Panc1 (cell line): Measurements from ENCODE around the gene PDLIM4. TPM values are rescaled to one million over a fixed set of nuclear protein-coding genes. Genes with fewer than 3 reads are reported as not detected.

Source experiments
- ATAC-seq: fragments of 200-7000 bp; cut with Tn5 transposase; 2 replicates; pipeline ENCODE4 v1.9.1; 2020; ENCODE audit warnings: mild to moderate bottlenecking, moderate library complexity
- BruUV-seq: library from RNA; stranded (reverse); fragments of 400-500 nt; replicated peaks from 2 replicates; lab custom pipeline; 2021; lab: Mats Ljungman, UMichigan
- CTCF ChIA-PET: fragments of 300-600 bp; sonication (Branson Sonifier 250); formaldehyde crosslinking; loops from one replicate; lab custom pipeline; 2022; ENCODE audit warnings: antibody characterized with exemption; lab: Charles Lee
- POLR2A ChIA-PET: fragments of 300-600 bp; sonication (Branson Sonifier 250); formaldehyde crosslinking; loops from one replicate; lab custom pipeline; 2022; ENCODE audit warnings: antibody characterized with exemption; lab: Charles Lee
- DNase-seq: peaks from one replicate; pipeline ENCODE4 v3.0.0-alpha.2; 2010; ENCODE audit warnings: low read depth, low spot score
- H3K27ac ChIP-seq: 2 replicates; pipeline ENCODE4 v1.5.1; 2011; ENCODE audit warnings: mild to moderate bottlenecking, low read length, inconsistent platforms
- H3K27me3 ChIP-seq: fragments of 200-500 bp; sonication (Bioruptor generic); 2 replicates; pipeline ENCODE4 v1.6.0; 2014; ENCODE audit warnings: low read length, inconsistent platforms; ENCODE audit not compliant: control insufficient read depth, insufficient read depth
- H3K36me3 ChIP-seq: fragments of 200-500 bp; sonication (Bioruptor generic); 2 replicates; pipeline ENCODE4 v1.5.1; 2014; ENCODE audit warnings: inconsistent platforms, mild to moderate bottlenecking, low read length, moderate library complexity; ENCODE audit not compliant: control insufficient read depth, insufficient read depth
- H3K4me1 ChIP-seq: 2 replicates; pipeline ENCODE4 v1.5.1; 2011; ENCODE audit warnings: inconsistent platforms, mild to moderate bottlenecking, low read length, moderate library complexity; ENCODE audit not compliant: control insufficient read depth, insufficient read depth
- H3K4me3 ChIP-seq, 2 experiments: 2 replicates each; pipeline ENCODE4 v1.5.1; 2011 to 2012; ENCODE audit warnings: low read depth in 2 of 2, low read length in 2 of 2, mild to moderate bottlenecking in 2 of 2, inconsistent platforms in 1 of 2, moderate library complexity in 1 of 2
- H3K9me3 ChIP-seq: fragments of 200-500 bp; sonication (Bioruptor generic); 2 replicates; pipeline ENCODE4 v1.5.1; 2014; ENCODE audit warnings: low read depth, mild to moderate bottlenecking, inconsistent platforms, low read length, moderate library complexity; ENCODE audit not compliant: control insufficient read depth, insufficient read depth
- CTCF ChIP-seq: fragments of 450-650 bp; IDR thresholded peaks from 2 replicates; pipeline ENCODE4 v1.5.1; 2017; ENCODE audit warnings: mild to moderate bottlenecking
- POLR2AphosphoS5 ChIP-seq: IDR thresholded peaks from 2 replicates; pipeline ENCODE4 v1.6.1; 2012; ENCODE audit warnings: mild to moderate bottlenecking, low read depth, low read length, moderate library complexity
- REST ChIP-seq, 2 experiments: IDR thresholded peaks; 2 replicates each; pipeline ENCODE4 v1.6.1; 2011 to 2012; ENCODE audit warnings: low read depth in 2 of 2, control low read depth in 1 of 2, low read length in 1 of 2, mild to moderate bottlenecking in 1 of 2, moderate library complexity in 1 of 2; ENCODE audit not compliant: insufficient read depth in 1 of 2
- SIN3A ChIP-seq: IDR thresholded peaks from 2 replicates; pipeline ENCODE4 v1.6.1; 2012; ENCODE audit warnings: low read depth, mild to moderate bottlenecking, low read length, moderate library complexity, borderline replicate concordance; ENCODE audit not compliant: insufficient read depth
- TCF7L2 ChIP-seq: IDR thresholded peaks from 2 replicates; pipeline ENCODE4 v1.6.1; 2011; ENCODE audit warnings: mild to moderate bottlenecking, low read depth, low read length, inconsistent platforms
- in situ Hi-C: cut with HindIII; loops from 2 replicates; pipeline ENCODE4 v1.10.0; 2016; ENCODE audit warnings: low sequenced_read_pairs, low pct_unique_long_range_greater_than_20kb
- intact Hi-C: fragments of 100-400 bp; cut with micrococcal nuclease; formaldehyde crosslinking; loops from one replicate; pipeline ENCODE4 v1.10.0; 2022; ENCODE audit not compliant: unreplicated experiment
- total RNA-seq: library from RNA; stranded (reverse); gene quantifications from one replicate; pipeline ENCODE4 v1.2.1, GENCODE V29; 2021; ENCODE audit not compliant: unreplicated experiment

PDLIM4 gene
- total RNA-seq, 1 experiment from 2014 or later: 9.9 TPM

DNA sequence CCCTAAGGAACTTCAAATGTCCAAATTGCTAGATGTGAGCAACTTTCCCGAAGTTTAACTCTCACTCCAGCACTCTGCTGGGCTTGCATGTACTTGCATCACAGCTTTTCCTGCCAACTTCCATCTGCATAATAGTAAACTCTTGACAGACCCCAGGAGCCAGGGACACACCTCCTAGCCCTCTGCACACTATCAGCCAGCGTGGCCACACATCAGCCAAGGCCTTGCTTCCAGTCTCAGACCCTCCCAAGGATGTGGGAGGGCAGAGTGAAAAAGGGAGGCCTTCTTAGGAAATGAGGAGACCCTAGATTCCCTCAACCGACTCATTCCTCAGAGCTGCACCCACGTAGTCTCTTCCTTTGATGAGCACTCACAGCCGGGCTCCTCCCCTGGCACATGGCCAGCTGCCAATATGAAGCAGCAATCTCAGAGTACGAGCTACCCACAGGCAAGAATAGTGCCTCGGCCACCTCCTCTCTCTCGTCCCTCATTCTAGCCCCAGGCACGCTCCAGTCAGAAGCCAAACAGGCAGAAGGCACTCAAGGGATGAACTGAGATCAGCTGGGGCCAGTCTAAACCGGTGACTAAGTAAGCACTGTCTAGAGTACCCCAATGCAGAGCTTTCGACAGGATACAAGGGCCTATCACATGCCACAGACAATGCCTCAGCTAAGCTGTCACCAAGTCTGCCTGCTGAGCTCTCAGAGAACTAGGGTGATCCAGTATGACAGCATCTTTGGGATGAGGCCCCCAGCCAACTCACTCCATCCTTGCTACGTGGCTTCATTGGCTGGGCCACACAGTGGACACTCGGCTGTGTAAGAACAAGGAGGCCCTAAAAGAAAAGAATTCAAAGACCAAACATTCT lies 32.1 kb upstream of the PDLIM4 start:
- intact Hi-C loops: no loop called here
- H3K4me3 ChIP-seq: no peak overlapping the region
- H3K27ac ChIP-seq: no peak overlapping the region

More for the DNA sequence above, 32.1 kb upstream of the PDLIM4 start:
- Histone ChIP-seq H3K9me3 (no peaks in the 10 kb centered on the region), H3K36me3 (no peaks in the 10 kb centered on the region), H3K27me3 (no peaks in the 10 kb centered on the region), H3K4me1 (no peaks in the 10 kb centered on the region)
- no peak for TF ChIP-seq POLR2AphosphoS5
- no peak for TF ChIP-seq REST (IDR thresholded peaks at IDR 0.05; ENCODE audit: insufficient read depth in 1 of 2, low read depth in 2 of 2, low read length in 1 of 2)
- TF ChIP-seq CTCF: no peak
- no peak for TF ChIP-seq TCF7L2
- TF ChIP-seq SIN3A: no peak
- ChIA-PET POLR2A (no interaction called here), CTCF (no interaction called here)
- in situ Hi-C loops: no loop called here
- DNase-seq (no peak), ATAC-seq (no peak)
- no TSS peak for BruUV-seq
